Mesenchymal stem cell (in vitro differentiated cells and primary cell): ENCODE data around the gene DEK.

ENCODE experiments used
- DNase-seq: peaks from one replicate; pipeline ENCODE4 v3.0.0-alpha.2; 2013
- H2AFZ ChIP-seq: one replicate; pipeline ENCODE4 v1.6.1; 2013; ENCODE audit warnings: low read depth, mild to moderate bottlenecking, control low read depth, inconsistent platforms, low read length, moderate library complexity
- H2AK5ac ChIP-seq: 2 replicates; pipeline ENCODE4 v1.6.1; 2013; ENCODE audit warnings: low read length, moderate library complexity, mild to moderate bottlenecking, inconsistent platforms; ENCODE audit not compliant: severe bottlenecking
- H2BK120ac ChIP-seq: one replicate; pipeline ENCODE4 v1.6.1; 2013; ENCODE audit warnings: low read depth, mild to moderate bottlenecking, inconsistent platforms, low read length, moderate library complexity
- H2BK12ac ChIP-seq, 2 experiments: one replicate each; pipeline ENCODE4 v1.6.1; 2013; ENCODE audit warnings: inconsistent platforms in 2 of 2, low read length in 2 of 2, mild to moderate bottlenecking in 2 of 2, moderate library complexity in 2 of 2, control low read depth in 1 of 2
- H2BK15ac ChIP-seq: one replicate; pipeline ENCODE4 v1.6.1; 2013; ENCODE audit warnings: mild to moderate bottlenecking, low read depth, inconsistent platforms; ENCODE audit not compliant: poor library complexity, severe bottlenecking
- H2BK5ac ChIP-seq: 2 replicates; pipeline ENCODE4 v1.6.1; 2013; ENCODE audit warnings: low read depth, mild to moderate bottlenecking, low read length, control low read depth, inconsistent platforms; ENCODE audit not compliant: poor library complexity, severe bottlenecking
- H3K14ac ChIP-seq, 2 experiments: one replicate each; pipeline ENCODE4 v1.6.1; 2013; ENCODE audit warnings: inconsistent platforms in 2 of 2, low read length in 2 of 2, control low read depth in 1 of 2, mild to moderate bottlenecking in 1 of 2, moderate library complexity in 1 of 2
- H3K18ac ChIP-seq, 2 experiments: one replicate each; pipeline ENCODE4 v1.6.1; 2013; ENCODE audit warnings: inconsistent platforms in 2 of 2, low read length in 2 of 2, control low read depth in 1 of 2, low read depth in 1 of 2, mild to moderate bottlenecking in 1 of 2
- H3K23ac ChIP-seq, 2 experiments: one replicate each; pipeline ENCODE4 v1.6.1; 2013; ENCODE audit warnings: inconsistent platforms in 2 of 2, low read length in 2 of 2, mild to moderate bottlenecking in 2 of 2, moderate library complexity in 2 of 2, control low read depth in 1 of 2
- H3K27ac ChIP-seq: 2 replicates; pipeline ENCODE4 v1.5.1; 2013; ENCODE audit warnings: mild to moderate bottlenecking, moderate library complexity, low read length, control low read depth, inconsistent platforms; ENCODE audit not compliant: poor library complexity, severe bottlenecking
- H3K27me3 ChIP-seq, 2 experiments: 2 replicates each; pipeline versions ENCODE4 v1.6.1 to v1.7.0; 2013; ENCODE audit warnings: low read length in 2 of 2, mild to moderate bottlenecking in 2 of 2, moderate library complexity in 2 of 2, control low read depth in 1 of 2, inconsistent platforms in 1 of 2; ENCODE audit not compliant: control insufficient read depth in 1 of 2, insufficient read depth in 1 of 2
- H3K36me3 ChIP-seq, 2 experiments: 2 replicates each; pipeline versions ENCODE4 v1.6.1 to v1.7.0; 2013; ENCODE audit warnings: low read length in 2 of 2, control low read depth in 1 of 2, inconsistent platforms in 1 of 2, low read depth in 1 of 2, mild to moderate bottlenecking in 1 of 2; ENCODE audit not compliant: insufficient read depth in 2 of 2, control insufficient read depth in 1 of 2
- H3K4ac ChIP-seq, 2 experiments: one replicate each; pipeline ENCODE4 v1.6.1; 2013; ENCODE audit warnings: inconsistent platforms in 2 of 2, low read length in 2 of 2, mild to moderate bottlenecking in 2 of 2, moderate library complexity in 2 of 2, control low read depth in 1 of 2, low read depth in 1 of 2
- H3K4me1 ChIP-seq: 2 replicates; pipeline ENCODE4 v1.6.1; 2013; ENCODE audit warnings: low read depth, low read length, control low read depth; ENCODE audit not compliant: control insufficient read depth, insufficient read depth
- H3K4me2 ChIP-seq: 2 replicates; pipeline ENCODE4 v1.6.1; 2013; ENCODE audit warnings: low read length, mild to moderate bottlenecking, inconsistent platforms; ENCODE audit not compliant: poor library complexity, severe bottlenecking
- H3K4me3 ChIP-seq, 2 experiments: 2 replicates each; pipeline versions ENCODE4 v1.5.1 to v1.7.0; 2013; ENCODE audit warnings: low read length in 2 of 2, mild to moderate bottlenecking in 2 of 2, control low read depth in 1 of 2, low read depth in 1 of 2; ENCODE audit not compliant: insufficient read depth in 1 of 2
- H3K79me1 ChIP-seq: replicated peaks from 2 replicates; pipeline ENCODE4 v1.6.1; 2013; ENCODE audit warnings: mild to moderate bottlenecking, control low read depth, low read length, inconsistent platforms; ENCODE audit not compliant: poor library complexity, severe bottlenecking
- H3K9ac ChIP-seq: 2 replicates; pipeline ENCODE4 v1.7.0; 2013; ENCODE audit warnings: mild to moderate bottlenecking, low read length, moderate library complexity
- H3K9me3 ChIP-seq: 2 replicates; pipeline ENCODE4 v1.7.0; 2013; ENCODE audit warnings: mild to moderate bottlenecking, low read length; ENCODE audit not compliant: control insufficient read depth
- H4K8ac ChIP-seq: one replicate; pipeline ENCODE4 v1.6.1; 2013; ENCODE audit warnings: inconsistent platforms, mild to moderate bottlenecking, low read length, moderate library complexity
- H4K91ac ChIP-seq: one replicate; pipeline ENCODE4 v1.6.1; 2013; ENCODE audit warnings: mild to moderate bottlenecking, low read length, inconsistent platforms
- WGBS: methylation state at CpG from one replicate; pipeline ENCODE4 v1.1.7; 2013; ENCODE audit warnings: mixed read lengths; 5-methylcytosine and 5-hydroxymethylcytosine counted together

DEK gene

DNA sequence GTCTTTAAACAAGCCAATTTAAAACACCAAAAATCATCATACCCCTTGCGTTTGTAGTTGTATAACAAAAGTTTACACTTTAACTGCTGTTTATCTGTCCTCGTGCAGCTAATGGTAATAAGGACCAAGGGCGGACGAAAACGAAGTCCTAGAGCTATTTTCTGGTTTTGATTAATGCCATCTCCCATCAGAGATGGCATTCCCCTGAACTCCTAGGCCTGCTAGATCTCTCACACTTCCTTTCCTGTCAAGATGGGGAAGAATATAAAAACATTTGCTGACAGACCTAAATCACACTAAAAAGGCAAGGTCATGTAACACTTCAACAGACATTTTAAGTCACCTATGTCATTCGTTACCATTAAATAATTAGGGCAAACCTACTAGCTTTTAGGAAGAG is 9.5 kb downstream of the DEK start:
- H3K14ac ChIP-seq, result no peak overlapping the region
- no peak for DNase-seq
- H3K9ac ChIP-seq, result no peak overlapping the region
- WGBS, result 76% methylated on average over 6 of the region's 6 CpGs
- H2AFZ ChIP-seq, result no peak overlapping the region
- H2BK15ac ChIP-seq, result no peak overlapping the region
- H3K23ac ChIP-seq, result no peak overlapping the region
- no peak overlapping the region for H4K91ac ChIP-seq
- no peak overlapping the region for H2BK5ac ChIP-seq
- H3K27me3 ChIP-seq, result no peaks in the 10 kb centered on the region
- no peak overlapping the region for H3K18ac ChIP-seq
- H3K4ac ChIP-seq, result no peak overlapping the region
- H3K4me1 ChIP-seq, result no peaks in the 10 kb centered on the region
- H3K27ac ChIP-seq, result no peak overlapping the region
- H2BK12ac ChIP-seq, result no peak overlapping the region
- no peak overlapping the region for H3K4me3 ChIP-seq
- H3K9me3 ChIP-seq, result no peaks in the 10 kb centered on the region
- H2AK5ac ChIP-seq, result no peak overlapping the region
- peaks cover 12 to 75% of the 10 kb centered on the region in 2 experiments for H3K36me3 ChIP-seq
- no peak overlapping the region for H3K4me2 ChIP-seq
- no peak overlapping the region for H2BK120ac ChIP-seq
- H3K79me1 ChIP-seq, result peaks cover 4% of the 10 kb centered on the region
- H4K8ac ChIP-seq, result no peak overlapping the region

DNA sequence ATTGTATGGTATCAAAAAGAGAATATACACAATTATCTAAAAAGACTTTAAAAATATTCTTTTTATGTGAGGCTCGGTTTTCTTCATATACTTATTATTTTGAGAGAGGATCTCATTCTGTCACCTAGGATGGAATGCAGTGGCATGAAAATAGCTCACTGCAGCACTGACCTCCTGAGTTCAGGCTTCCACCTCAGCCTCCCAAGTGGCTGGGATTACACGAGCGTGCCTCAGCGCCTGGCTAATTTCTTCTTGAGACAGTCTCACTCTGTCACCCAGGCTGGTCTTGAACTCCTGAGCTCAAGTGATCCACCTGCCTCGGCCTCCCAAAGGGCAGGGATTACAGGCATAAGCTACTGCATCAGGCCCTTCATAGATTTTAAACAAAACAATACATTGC is 10.7 kb downstream of the DEK start:
- no peak overlapping the region for H3K4me3 ChIP-seq
- no peak overlapping the region for H3K4me2 ChIP-seq
- H3K79me1 ChIP-seq, result peaks cover 4% of the 10 kb centered on the region
- H2BK15ac ChIP-seq, result no peak overlapping the region
- H2AFZ ChIP-seq, result no peak overlapping the region
- no peaks in the 10 kb centered on the region for H3K4me1 ChIP-seq
- no peak overlapping the region for H3K27ac ChIP-seq
- 89% methylated on average over 5 of the region's 5 CpGs for WGBS
- no peak overlapping the region for H2BK120ac ChIP-seq
- no peak overlapping the region for H4K91ac ChIP-seq
- H2BK5ac ChIP-seq, result no peak overlapping the region
- H2AK5ac ChIP-seq, result no peak overlapping the region
- no peak overlapping the region for H3K4ac ChIP-seq
- H3K36me3 ChIP-seq, result peaks cover 12 to 86% of the 10 kb centered on the region in 2 experiments
- H4K8ac ChIP-seq, result no peak overlapping the region
- H3K18ac ChIP-seq, result no peak overlapping the region
- no peak overlapping the region for H3K14ac ChIP-seq
- H2BK12ac ChIP-seq, result no peak overlapping the region
- no peaks in the 10 kb centered on the region for H3K9me3 ChIP-seq
- H3K23ac ChIP-seq, result no peak overlapping the region
- no peak for DNase-seq
- H3K9ac ChIP-seq, result no peak overlapping the region
- no peaks in the 10 kb centered on the region for H3K27me3 ChIP-seq

DNA sequence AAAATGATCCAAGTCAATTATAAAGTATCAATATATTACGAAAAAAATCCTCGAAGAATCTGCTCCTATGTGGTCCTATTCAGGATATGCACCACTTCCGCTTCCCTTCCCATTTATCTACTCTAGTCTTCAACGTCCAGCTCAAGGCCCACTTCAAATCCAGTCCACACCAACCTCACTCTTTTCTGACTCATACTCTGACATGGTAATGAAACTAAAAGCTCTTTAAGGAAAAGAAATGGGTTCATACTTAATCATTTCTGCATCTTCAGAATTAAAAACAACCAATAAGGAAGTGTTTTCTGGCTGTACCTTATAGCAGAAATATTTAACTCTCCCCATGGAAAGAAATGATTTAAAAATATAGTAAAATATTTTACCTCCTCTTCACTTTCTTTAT is 15.1 kb downstream of the DEK start:
- Histone ChIP-seq H2AFZ (no peak overlapping the region), H2BK12ac (no peak overlapping the region), H2BK5ac (no peak overlapping the region), H3K9ac (no peak overlapping the region), H3K9me3 (no peaks in the 10 kb centered on the region), H4K91ac (no peak overlapping the region), H3K23ac (no peak overlapping the region), H3K4me2 (no peak overlapping the region), H3K4me1 (no peaks in the 10 kb centered on the region), H4K8ac (no peak overlapping the region), H3K79me1 (peaks cover 7% of the 10 kb centered on the region), H2BK15ac (no peak overlapping the region), H3K4ac (no peak overlapping the region), H2BK120ac (no peak overlapping the region), H2AK5ac (no peak overlapping the region), H3K27ac (no peak overlapping the region), H3K36me3 (peaks cover 15 to 80% of the 10 kb centered on the region in 2 experiments), H3K14ac (no peak overlapping the region), H3K4me3 (no peak overlapping the region), H3K27me3 (no peaks in the 10 kb centered on the region), H3K18ac (no peak overlapping the region)
- WGBS, result 91% methylated on average over 4 of the region's 4 CpGs
- DNase-seq, result no peak

DNA sequence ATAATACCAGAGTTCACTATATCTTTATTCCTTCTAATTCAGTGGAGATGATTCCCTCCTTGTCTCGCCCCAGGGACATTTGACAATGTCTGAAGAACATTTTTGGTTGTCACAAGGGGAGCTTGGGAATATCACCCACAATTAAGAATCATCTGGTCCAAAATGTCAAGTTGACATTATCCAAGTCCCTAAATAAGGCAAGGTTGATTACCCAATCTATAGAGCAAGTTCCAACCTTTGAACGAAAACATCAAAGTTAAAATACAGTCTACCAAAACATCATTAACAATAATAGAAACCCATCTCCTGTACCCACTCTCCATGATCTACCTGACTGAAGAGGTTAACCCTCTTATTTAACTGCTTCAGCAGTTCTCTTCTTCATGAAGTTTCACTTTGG is 15.6 kb downstream of the DEK start:
- no peak overlapping the region for H4K91ac ChIP-seq
- 93% methylated on average over 2 of the region's 2 CpGs for WGBS
- H3K27me3 ChIP-seq, result no peaks in the 10 kb centered on the region
- peaks cover 7% of the 10 kb centered on the region for H3K79me1 ChIP-seq
- H3K14ac ChIP-seq, result no peak overlapping the region
- H3K23ac ChIP-seq, result no peak overlapping the region
- H4K8ac ChIP-seq, result no peak overlapping the region
- no peaks in the 10 kb centered on the region for H3K9me3 ChIP-seq
- H3K27ac ChIP-seq, result no peak overlapping the region
- H3K4me2 ChIP-seq, result no peak overlapping the region
- no peak overlapping the region for H3K9ac ChIP-seq
- H3K4me1 ChIP-seq, result no peaks in the 10 kb centered on the region
- H3K36me3 ChIP-seq, result peaks cover 12 to 80% of the 10 kb centered on the region in 2 experiments
- no peak overlapping the region for H3K4ac ChIP-seq
- no peak overlapping the region for H2AK5ac ChIP-seq
- no peak overlapping the region for H3K4me3 ChIP-seq
- no peak overlapping the region for H2BK12ac ChIP-seq
- H3K18ac ChIP-seq, result no peak overlapping the region
- no peak overlapping the region for H2BK5ac ChIP-seq
- H2BK15ac ChIP-seq, result no peak overlapping the region
- DNase-seq, result no peak
- H2BK120ac ChIP-seq, result no peak overlapping the region
- H2AFZ ChIP-seq, result no peak overlapping the region
